ENCODE measurements around the gene KCNIP4. TPM values are rescaled to one million over a fixed set of nuclear protein-coding genes. Genes with fewer than 3 reads are reported as not detected.

The KCNIP4 gene
- total and polyA plus RNA-seq, 2 experiments from 2014 or later, result 0.69 to 1.00 TPM

DNA sequence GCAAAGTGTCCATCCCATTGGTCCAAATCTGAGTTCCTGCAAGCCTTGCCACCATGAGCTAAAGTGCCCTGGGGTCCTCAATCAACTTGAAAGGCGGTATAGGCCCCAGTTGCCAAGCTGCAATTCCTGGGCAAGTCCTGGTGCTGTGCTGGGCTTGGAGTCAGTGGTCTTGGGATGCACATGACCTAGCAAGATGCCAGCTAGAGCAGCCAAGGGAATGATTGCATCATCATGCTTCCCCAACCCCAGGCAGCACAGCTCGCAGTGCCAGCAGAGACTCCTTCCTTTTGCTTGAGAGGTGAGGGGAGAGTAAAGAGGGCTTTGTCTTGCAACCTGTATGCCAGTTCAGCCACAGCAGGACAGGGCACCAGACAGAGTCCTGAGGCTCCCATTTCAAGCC, 50.5 kb downstream of the KCNIP4 start:
- no peaks in the 10 kb centered on the region for H3K9me2 ChIP-seq (replicated peaks; ENCODE audit: insufficient read depth)
- no peak for TF ChIP-seq EZH2phosphoT487 (IDR thresholded peaks at IDR 0.05; ENCODE audit: low read depth, severe bottlenecking, unreplicated experiment)
- TF ChIP-seq, protein P1, sequence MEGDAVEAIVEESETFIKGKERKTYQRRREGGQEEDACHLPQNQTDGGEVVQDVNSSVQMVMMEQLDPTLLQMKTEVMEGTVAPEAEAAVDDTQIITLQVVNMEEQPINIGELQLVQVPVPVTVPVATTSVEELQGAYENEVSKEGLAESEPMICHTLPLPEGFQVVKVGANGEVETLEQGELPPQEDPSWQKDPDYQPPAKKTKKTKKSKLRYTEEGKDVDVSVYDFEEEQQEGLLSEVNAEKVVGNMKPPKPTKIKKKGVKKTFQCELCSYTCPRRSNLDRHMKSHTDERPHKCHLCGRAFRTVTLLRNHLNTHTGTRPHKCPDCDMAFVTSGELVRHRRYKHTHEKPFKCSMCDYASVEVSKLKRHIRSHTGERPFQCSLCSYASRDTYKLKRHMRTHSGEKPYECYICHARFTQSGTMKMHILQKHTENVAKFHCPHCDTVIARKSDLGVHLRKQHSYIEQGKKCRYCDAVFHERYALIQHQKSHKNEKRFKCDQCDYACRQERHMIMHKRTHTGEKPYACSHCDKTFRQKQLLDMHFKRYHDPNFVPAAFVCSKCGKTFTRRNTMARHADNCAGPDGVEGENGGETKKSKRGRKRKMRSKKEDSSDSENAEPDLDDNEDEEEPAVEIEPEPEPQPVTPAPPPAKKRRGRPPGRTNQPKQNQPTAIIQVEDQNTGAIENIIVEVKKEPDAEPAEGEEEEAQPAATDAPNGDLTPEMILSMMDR (IDR thresholded peaks at IDR 0.05; ENCODE audit: poor library complexity), result no peak
- TF ChIP-seq EZH2 (IDR thresholded peaks at IDR 0.05; ENCODE audit: borderline replicate concordance), result no peak
- H3K9me3 ChIP-seq (ENCODE audit: low read depth), result no peaks in the 10 kb centered on the region
- H3K79me2 ChIP-seq, result no peaks in the 10 kb centered on the region
- no peak for DNase-seq (ENCODE audit: low spot score)
- H4K20me1 ChIP-seq (ENCODE audit: insufficient read depth, poor library complexity, severe bottlenecking), result no peaks in the 10 kb centered on the region
- WGBS (ENCODE audit: low lambda C conversion rate, missing lambda C conversion rate), result 74% methylated on average over 2 of the region's 2 CpGs
- H2AFZ ChIP-seq, result no peak overlapping the region
- no peaks in the 10 kb centered on the region for H3K4me1 ChIP-seq (ENCODE audit: insufficient read depth)
- H3K4me2 ChIP-seq, result no peak overlapping the region
- no peak overlapping the region for H3K4me3 ChIP-seq
- no peaks in the 10 kb centered on the region for H3K27me3 ChIP-seq
- no peak overlapping the region for H3K27ac ChIP-seq
- H3K36me3 ChIP-seq (replicated peaks; ENCODE audit: insufficient read depth, low read depth), result no peaks in the 10 kb centered on the region

DNA sequence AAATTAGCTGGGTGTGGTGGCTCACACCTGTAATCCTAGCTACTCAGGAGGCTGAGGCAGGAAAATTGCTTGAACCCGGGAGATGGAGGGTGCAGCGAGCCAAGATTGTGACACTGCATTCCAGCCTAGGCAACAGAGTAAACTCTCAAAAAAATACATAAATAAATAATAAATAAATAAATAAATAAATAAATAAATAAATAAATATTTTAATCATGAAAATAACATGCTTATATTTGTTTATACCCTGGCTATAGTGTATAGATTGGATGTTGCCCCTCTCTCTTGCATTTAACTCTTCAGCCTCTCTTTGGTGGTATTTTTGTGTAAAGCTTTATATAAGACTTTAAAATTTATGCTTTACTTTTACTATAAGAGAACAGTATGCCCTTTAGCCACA, 51.8 kb downstream of the KCNIP4 start:
- Histone ChIP-seq H3K4me1 (ENCODE audit: insufficient read depth) (no peaks in the 10 kb centered on the region), H3K9me3 (ENCODE audit: low read depth) (no peaks in the 10 kb centered on the region), H3K36me3 (replicated peaks; ENCODE audit: insufficient read depth, low read depth) (no peaks in the 10 kb centered on the region), H3K27ac (no peak overlapping the region), H3K4me3 (no peak overlapping the region), H3K9me2 (replicated peaks; ENCODE audit: insufficient read depth) (no peaks in the 10 kb centered on the region), H2AFZ (no peak overlapping the region), H3K4me2 (no peak overlapping the region), H3K79me2 (no peaks in the 10 kb centered on the region), H4K20me1 (ENCODE audit: insufficient read depth, poor library complexity, severe bottlenecking) (no peaks in the 10 kb centered on the region), H3K27me3 (no peaks in the 10 kb centered on the region)
- no peak for DNase-seq (ENCODE audit: low spot score)
- 91% methylated on average over 2 of the region's 2 CpGs for WGBS (ENCODE audit: low lambda C conversion rate, missing lambda C conversion rate)
- TF ChIP-seq EZH2phosphoT487 (IDR thresholded peaks at IDR 0.05; ENCODE audit: low read depth, severe bottlenecking, unreplicated experiment), result no peak
- TF ChIP-seq EZH2 (IDR thresholded peaks at IDR 0.05; ENCODE audit: borderline replicate concordance), result no peak
- TF ChIP-seq, protein P1 (IDR thresholded peaks at IDR 0.05; ENCODE audit: poor library complexity), result no peak

DNA sequence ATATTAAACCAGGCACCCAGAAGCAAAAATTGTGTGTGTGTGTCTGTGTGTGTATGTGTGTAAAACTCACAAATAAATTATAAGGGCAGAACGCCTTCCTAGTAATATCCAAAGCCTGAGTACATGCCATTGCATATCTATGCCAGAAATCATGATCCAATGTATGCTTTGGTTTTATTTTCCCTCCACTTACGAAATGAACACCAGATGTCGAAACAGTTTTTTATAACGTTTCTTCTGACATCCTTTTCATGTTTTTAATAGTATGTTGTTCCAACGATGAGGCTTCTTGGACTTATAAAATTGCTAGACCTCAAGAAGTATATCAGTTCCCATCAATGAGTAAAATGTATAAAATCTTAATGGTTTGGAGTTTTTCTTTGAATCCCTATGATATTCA, 55.4 kb downstream of the KCNIP4 start:
- H3K4me3 ChIP-seq, result no peak overlapping the region
- no peak for DNase-seq (ENCODE audit: low spot score)
- H3K27me3 ChIP-seq, result no peaks in the 10 kb centered on the region
- no peak overlapping the region for H2AFZ ChIP-seq
- no peak overlapping the region for H3K27ac ChIP-seq
- no peaks in the 10 kb centered on the region for H3K9me3 ChIP-seq (ENCODE audit: low read depth)
- no peak for TF ChIP-seq EZH2phosphoT487 (IDR thresholded peaks at IDR 0.05; ENCODE audit: low read depth, severe bottlenecking, unreplicated experiment)
- H4K20me1 ChIP-seq (ENCODE audit: insufficient read depth, poor library complexity, severe bottlenecking), result no peaks in the 10 kb centered on the region
- H3K9me2 ChIP-seq (replicated peaks; ENCODE audit: insufficient read depth), result no peaks in the 10 kb centered on the region
- H3K79me2 ChIP-seq, result no peaks in the 10 kb centered on the region
- H3K4me2 ChIP-seq, result no peak overlapping the region
- H3K4me1 ChIP-seq (ENCODE audit: insufficient read depth), result no peaks in the 10 kb centered on the region
- H3K36me3 ChIP-seq (replicated peaks; ENCODE audit: insufficient read depth, low read depth), result no peaks in the 10 kb centered on the region
- WGBS (ENCODE audit: low lambda C conversion rate, missing lambda C conversion rate), result 70% methylated on average over 5 of the region's 5 CpGs

- no peak for DNase-seq (ENCODE audit: low spot score)
- Histone ChIP-seq H3K4me3 (no peak overlapping the region), H3K27ac (no peak overlapping the region), H3K4me2 (no peak overlapping the region), H3K27me3 (no peaks in the 10 kb centered on the region), H3K9me3 (ENCODE audit: low read depth) (no peaks in the 10 kb centered on the region), H3K9me2 (replicated peaks; ENCODE audit: insufficient read depth) (no peaks in the 10 kb centered on the region), H3K79me2 (no peaks in the 10 kb centered on the region), H4K20me1 (ENCODE audit: insufficient read depth, poor library complexity, severe bottlenecking) (no peaks in the 10 kb centered on the region), H3K4me1 (ENCODE audit: insufficient read depth) (no peaks in the 10 kb centered on the region), H2AFZ (no peak overlapping the region), H3K36me3 (replicated peaks; ENCODE audit: insufficient read depth, low read depth) (no peaks in the 10 kb centered on the region)
- TF ChIP-seq EZH2phosphoT487 (IDR thresholded peaks at IDR 0.05; ENCODE audit: low read depth, severe bottlenecking, unreplicated experiment) (no peak), EZH2 (IDR thresholded peaks at IDR 0.05; ENCODE audit: borderline replicate concordance) (no peak)
- TF ChIP-seq, protein P1 (IDR thresholded peaks at IDR 0.05; ENCODE audit: poor library complexity), result no peak
These were observed 58.3 kb downstream of the KCNIP4 start for GRCh38 chr4:21890231-21890630.

Data from hepatocyte (in vitro differentiated cells).